HG02970 (cell line): ENCODE results near the gene TRIM71.
"Not testable (repeated sequence)": the region's sequence is repeated elsewhere in the genome, so short reads cannot be mapped to it uniquely, and the experiment has no call there.

ENCODE experiments used
- ATAC-seq: cut with Tn5 transposase; IDR thresholded peaks from one replicate; pipeline ENCODE4 v1.9.1; 2021; ENCODE audit warnings: mild to moderate bottlenecking, moderate library complexity, moderate number of reproducible peaks; ENCODE audit not compliant: unreplicated experiment, low FRiP score

TRIM71 gene

GRCh38 chr3:32913790-32914446 lies 96.1 kb downstream of the TRIM71 start:
- no peak for ATAC-seq

GRCh38 chr3:32919920-32920319 lies 102.1 kb downstream of the TRIM71 start:
- ATAC-seq = no peak

- no peak for ATAC-seq
Observed at GRCh38 chr3:32922078-32922477, 104.3 kb downstream of the TRIM71 start.

- no peak for ATAC-seq
Observed at GRCh38 chr3:32930161-32930560, 112.4 kb downstream of the TRIM71 start.

- not testable (repeated sequence) for ATAC-seq
Observed at GRCh38 chr3:32931273-32931672, 113.5 kb downstream of the TRIM71 start.

GRCh38 chr3:32934150-32934742 lies 116.4 kb downstream of the TRIM71 start:
- ATAC-seq = no peak

- no peak for ATAC-seq
Observed at GRCh38 chr3:32937331-32937730, 119.5 kb downstream of the TRIM71 start.

GRCh38 chr3:32939531-32940284 lies 121.9 kb downstream of the TRIM71 start:
- not testable (repeated sequence) for ATAC-seq

GRCh38 chr3:32940726-32941125 lies 122.9 kb downstream of the TRIM71 start:
- no peak for ATAC-seq

- ATAC-seq = no peak
Observed at GRCh38 chr3:32945136-32945535, 127.3 kb downstream of the TRIM71 start.

GRCh38 chr3:32945598-32945997 lies 127.8 kb downstream of the TRIM71 start:
- not testable (repeated sequence) for ATAC-seq

- no peak for ATAC-seq
Observed at GRCh38 chr3:32946973-32947788, 129.4 kb downstream of the TRIM71 start.
